HG03342 (cell line): ENCODE data around the gene MDK.

ENCODE experiments used
- ATAC-seq: cut with Tn5 transposase; IDR thresholded peaks from one replicate; pipeline ENCODE4 v1.9.1; 2021; ENCODE audit warnings: mild to moderate bottlenecking, moderate library complexity; ENCODE audit not compliant: unreplicated experiment

MDK gene

GRCh38 chr11:46381819-46382645 lies 563 bp downstream of the MDK start:
- no peak for ATAC-seq

DNA sequence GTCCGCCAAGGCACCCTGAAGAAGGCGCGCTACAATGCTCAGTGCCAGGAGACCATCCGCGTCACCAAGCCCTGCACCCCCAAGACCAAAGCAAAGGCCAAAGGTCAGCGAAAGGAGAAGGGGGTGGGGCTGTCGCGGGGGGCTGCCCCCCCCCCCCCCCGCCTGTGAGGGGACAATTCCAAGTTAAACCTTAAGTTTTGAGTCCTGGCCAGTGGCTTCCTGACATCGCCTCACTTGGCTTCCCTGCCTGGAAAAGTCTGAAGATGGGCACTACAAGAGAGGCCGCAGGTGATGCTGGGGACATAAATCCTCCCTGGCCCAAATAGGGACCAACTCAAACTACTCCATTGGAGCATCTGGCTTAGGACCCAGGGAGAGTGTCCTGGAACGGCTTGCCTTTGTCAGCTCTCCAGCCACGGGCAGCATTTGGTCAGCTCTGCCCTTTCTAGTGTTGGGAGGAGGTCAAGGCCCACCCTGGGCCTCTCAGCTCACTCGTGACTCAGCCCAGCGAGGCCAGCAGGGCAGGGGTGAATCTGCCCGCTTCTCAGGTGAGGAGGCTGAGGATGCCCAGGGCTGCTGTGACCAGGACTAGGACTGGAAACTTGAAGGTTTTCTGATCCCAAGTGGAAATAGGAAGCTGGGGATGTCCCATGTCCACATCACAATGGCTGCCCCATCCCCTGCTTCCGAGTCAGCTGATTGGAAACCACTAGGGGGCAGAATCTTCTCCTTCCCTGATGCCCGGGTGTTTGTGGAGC lies 1.4 kb downstream of the MDK start:
- no peak for ATAC-seq

DNA sequence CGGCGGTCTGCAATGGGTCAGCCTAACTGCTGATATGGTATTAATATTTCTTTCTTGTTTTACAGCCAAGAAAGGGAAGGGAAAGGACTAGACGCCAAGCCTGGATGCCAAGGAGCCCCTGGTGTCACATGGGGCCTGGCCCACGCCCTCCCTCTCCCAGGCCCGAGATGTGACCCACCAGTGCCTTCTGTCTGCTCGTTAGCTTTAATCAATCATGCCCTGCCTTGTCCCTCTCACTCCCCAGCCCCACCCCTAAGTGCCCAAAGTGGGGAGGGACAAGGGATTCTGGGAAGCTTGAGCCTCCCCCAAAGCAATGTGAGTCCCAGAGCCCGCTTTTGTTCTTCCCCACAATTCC lies 1.9 kb downstream of the MDK start:
- no peak for ATAC-seq

DNA sequence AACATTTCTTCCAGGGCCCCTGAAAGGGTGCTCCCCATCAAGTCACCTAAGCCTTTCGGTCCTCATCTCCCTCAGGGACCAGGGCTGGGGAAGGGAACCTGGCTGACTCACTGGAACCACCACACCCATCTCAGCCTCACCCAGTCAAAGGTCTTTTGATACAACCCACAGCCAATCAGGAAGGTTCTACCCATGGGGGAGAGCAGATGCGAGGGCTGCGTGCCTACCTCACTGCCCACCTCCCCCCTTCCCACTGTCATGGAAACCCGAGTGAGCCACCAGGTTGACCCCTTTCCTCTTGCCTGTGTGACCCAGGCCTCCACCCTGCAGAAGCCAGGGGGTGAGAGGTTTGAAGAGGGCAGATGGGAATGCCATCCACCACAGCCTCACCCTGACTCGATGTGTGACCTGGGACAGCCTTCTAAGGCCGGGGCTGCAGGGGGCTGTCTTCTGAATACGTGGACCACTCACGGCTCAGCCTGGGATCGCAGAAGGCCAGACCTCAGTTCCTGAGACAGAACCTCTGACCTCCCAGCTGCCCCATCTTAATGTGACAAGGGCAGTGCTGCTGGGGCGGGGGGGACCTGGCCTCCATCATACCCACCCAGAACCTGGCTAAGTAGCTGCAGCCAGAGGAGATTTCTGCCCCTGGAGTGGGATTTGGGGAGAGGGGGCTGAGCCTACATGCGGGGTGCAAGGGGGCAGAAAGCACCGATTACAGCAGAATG lies 2.7 kb downstream of the MDK start:
- no peak for ATAC-seq

DNA sequence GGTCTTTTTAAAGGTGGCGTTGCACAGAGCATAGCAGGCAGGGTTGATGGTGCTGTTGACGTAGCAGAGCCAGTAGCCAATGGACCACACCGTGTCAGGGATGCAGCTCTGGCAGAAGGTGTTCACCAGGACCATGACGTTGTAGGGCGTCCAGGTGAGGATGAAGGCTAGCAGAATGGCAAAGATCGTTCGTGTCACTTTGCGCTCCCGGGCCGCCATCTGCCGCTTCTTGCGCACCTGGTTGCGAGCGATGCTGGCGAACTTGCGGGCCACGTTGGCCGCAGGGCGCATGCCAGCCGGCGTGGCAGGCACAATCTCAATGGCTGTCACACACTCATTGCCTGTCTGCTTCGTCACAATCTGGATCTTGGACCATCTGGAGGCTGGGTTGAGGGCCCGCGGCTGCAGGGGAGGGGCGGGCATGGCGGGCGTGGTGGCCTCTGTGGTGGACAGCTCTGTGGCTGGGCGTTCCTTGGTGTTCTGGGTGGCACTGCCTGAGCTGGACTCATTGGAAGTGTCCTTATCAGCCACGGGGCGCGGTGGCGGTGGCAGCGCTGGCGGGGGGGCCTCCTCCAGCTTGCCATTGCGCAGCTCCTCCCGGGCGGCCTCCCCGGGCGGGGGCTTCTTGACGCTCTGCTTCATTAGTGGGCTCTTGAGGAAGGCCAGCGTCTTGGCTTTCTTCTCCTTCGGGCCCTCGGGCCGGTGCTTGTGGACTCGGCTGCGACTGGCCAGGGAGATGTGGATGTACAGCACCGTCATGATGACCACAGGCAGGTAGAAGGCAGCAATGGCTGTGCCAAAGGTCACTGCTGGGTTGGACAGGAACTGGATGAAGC lies 3.9 kb downstream of the MDK start:
- ATAC-seq = no peak

- ATAC-seq = no peak
Measured at GRCh38 chr11:46386005-46386578, 4.6 kb downstream of the MDK start.

DNA sequence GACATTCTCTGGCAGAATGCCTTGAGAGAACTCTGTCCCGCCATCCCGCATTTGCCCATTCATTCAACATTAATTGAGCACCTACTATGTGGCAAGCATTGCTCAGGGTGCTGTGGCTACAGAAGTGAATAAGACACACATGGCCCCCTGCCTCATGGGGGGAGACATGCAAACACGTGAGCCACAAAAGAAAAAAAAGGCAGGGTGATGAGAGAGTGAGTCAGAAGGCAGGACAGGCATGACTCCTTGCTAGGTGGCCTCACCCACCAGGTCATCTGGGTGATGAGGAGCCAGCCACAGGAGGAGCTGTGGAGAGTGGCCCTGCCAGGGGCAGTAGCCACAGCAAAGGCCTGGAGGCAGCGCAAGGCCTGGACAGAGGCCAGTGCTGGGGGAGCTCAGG lies 5.2 kb downstream of the MDK start:
- ATAC-seq = no peak

DNA sequence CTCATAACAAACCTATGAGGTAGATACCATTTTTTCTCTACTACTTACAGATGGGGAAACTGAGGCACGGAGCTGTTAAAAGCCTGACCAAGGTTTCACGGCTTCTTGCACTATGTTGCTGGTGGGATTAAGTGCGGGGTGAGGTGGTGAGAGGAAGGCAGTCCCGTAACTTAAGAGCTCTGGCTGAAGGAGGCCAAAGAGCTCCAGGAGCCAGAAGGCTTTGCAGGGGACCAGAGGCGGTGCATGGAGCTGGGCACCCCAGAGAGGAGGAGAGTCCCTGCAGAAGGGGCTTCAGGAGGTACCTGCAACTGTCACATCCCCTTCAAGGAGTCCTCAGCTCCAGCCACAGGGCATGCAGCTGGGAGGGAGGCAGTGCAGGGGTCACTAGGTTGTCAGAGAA lies 6.0 kb downstream of the MDK start:
- ATAC-seq = no peak

GRCh38 chr11:46387919-46388618 lies 6.6 kb downstream of the MDK start:
- ATAC-seq = no peak

DNA sequence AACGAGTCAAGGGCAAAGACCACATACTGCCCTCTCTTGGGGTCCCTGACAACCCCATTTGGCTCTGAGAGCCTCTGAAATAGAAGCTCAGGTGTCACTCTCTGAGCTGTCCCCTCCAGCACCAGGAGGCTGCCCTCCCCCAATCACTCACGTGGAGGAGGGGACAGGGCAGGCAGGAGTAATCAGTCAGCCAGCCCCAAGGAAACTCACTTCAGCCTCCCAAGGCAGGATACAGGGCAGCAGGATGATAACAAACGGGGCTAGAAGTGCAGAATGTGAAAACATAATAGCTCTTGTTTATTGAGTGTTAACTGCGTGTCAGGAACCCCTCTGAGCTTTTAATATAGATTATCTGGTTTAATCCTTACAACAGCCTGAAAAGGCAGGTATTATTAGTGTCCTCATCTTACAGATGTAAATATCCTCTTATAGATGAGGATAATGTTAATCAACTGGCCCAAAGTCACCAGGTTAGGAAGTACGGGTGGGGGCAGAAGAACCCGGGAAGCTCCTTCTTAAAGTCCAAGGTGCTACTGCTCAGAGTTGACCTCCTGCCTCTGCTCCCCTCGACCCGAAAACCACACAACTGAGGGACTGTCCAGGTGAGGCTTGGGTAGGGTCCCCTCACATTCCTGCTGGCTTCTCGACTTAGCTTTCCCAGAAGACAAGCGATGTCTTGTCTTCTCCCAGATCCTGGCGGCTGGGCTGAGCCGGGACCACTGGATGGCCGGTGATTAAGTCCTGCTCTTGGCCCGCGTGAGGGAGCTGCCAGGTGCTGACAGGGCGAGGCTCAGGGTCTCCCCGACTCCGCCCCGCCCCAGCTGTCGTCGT lies 7.4 kb downstream of the MDK start:
- ATAC-seq = no peak

- ATAC-seq = peak; percentile 41
Measured at GRCh38 chr11:46389450-46390330, 8.2 kb downstream of the MDK start.

DNA sequence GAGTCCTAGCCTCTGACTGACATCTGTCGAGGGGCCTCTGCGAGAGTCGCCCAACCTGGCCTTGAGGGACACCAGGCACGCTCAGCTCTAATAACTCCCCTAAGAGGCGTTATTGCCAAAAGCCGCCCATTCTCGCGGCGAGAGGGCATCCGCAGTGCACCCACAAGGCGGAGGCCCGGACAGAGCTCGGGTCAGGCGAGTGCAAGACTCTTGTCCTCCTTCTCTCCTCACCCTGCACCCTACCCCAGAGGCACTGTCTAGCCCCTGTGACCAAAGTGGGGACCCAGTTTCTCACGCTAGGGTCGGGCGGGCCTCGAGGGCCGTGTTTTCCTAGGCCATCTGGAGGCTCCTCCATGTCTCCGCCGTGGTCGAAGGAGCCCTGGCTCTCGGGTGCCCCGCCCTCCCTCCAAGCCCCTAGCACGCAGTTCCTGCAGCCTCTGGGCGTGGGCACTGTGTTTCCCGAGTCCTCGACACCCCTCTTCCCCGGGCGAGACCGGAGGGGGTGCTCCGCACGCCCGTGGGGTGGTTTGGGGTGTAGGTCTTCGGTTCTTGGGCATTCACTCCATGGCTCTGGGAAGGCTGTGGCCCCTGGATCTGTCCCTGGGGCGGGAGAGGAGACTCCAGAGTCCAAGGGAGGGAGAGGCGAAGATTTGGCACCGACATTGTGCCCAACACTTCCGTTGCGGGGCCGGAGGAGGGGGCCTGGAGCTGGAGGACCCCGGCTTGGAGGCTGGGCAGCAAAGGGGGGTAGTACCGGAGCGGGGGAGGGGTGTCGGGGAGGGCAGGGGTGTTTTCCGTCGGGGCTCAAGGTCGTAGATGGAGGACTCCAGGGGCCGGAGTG lies 9.1 kb downstream of the MDK start:
- no peak for ATAC-seq

DNA sequence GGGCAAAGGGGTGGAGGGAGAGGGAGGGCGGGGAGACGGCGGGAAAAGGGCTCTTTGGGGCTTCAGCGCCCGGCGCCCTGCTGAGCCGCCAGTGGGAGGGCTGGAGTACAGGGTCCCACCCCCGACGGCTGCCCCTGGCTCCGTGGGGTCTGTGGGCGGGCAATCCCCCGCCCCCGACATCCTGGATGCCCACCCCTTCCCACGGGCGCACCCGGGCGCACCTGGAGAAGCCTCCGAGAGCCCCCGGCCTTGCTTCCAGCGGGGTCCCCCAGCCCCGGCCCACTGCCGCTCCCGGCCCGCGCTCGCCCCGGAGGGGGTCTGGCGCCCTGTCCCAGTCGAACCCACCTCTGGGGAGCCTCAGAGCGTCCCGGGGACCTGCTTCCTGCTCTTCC lies 9.7 kb downstream of the MDK start:
- no peak for ATAC-seq

- peak; percentile 22 for ATAC-seq
Measured at GRCh38 chr11:46391578-46392420, 10.3 kb downstream of the MDK start, which contains the start of gene CHRM4. Gene CHRM4 (minus strand): TSS chr11:46391776. CDS start chr11:46386557, 5,219 bp downstream.

DNA sequence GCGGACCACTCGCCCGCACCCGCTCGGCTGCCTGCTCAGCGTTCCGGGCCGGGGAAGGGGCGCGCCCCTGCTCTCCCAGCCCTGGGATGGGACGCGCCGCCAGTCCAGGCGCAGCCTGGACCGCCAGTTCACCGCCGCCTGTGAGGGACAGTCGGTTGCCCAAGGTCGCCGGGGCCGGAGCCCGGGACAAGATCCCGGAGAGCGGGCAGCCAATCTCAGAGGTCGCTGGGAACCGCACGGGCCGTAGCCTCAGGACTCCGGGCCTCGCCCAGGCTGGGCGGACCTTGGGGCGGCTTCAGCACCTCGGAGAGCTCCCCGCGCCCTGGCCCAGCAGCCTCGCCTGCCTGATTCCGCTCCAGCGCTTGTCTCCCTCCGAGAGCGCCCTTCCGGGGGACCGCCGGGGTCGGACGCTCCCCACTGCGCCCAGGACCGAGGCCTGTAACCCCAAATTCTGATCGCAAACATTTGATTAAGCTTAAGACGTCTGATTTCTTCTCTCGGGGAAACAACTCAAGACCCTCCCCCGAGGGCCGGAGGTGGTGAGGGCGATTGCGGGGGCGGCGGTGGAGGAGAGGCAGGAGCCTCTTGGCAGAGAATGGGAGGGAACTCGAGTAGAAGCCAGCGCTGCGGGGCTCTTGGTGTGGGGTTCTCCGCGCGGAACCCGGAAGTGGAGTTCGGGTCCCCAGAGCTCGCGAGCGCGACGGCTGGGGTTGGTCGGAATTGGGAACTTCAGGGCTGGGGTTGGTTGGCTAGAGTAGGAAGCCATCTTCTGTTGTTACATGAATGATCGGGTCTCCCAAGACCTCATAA lies 11.2 kb downstream of the MDK start:
- peak; percentile 68 for ATAC-seq
